CD4-positive, alpha-beta T cell treated with Interleukin-6 for 4 hours (primary cell): ENCODE data around the gene PLD2.
"Not testable (repeated sequence)": the region's sequence is repeated elsewhere in the genome, so short reads cannot be mapped to it uniquely, and the experiment has no call there.

ENCODE experiments used
- DNase-seq: peaks from one replicate; pipeline ENCODE4 v3.0.0-alpha.2; 2020; ENCODE audit warnings: mixed read lengths

The PLD2 gene

DNA sequence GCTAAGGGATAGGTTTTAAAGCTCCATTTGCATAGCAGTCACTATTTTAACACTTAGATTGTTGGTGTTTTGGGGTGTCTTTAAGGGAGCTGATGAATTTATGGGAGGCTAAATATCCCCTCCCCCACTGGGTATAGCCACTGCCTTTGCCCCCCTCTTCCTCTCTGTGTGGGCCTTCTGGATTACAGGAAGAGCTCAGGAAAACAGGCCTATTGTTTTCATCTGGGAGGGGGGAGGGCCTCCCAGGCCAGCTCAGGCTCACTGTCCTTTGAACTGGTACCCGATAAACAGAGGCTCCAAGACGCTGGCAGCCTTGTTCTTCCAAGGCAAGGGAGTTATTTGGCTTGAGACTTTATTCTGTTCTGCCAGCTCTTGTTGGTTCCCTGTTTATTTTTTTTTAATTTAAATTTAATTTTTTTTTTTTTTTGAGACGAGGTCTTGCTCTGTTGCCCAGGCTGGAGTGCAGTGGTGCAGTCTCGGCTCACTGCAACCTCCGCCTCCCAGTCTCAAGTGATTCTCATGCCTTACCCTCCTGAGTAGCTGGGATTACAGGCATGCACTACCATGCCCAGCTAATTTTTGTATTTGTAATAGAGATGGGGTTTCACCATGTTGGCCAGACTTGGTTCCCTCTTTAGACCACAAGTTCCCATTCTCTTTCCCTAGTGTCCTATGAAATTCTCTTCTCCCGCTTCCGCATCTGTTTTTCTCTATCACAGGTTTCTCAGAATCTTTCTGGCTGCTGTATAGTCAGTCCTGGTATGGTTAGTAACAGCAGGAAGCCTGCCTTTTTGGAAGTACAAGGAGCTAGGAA is 51.3 kb downstream of the PLD2 start:
- DNase-seq, result no peak

GRCh38 chr17:4858882-4859260 is 51.9 kb downstream of the PLD2 start:
- DNase-seq, result no peak

GRCh38 chr17:4859816-4860625 is 53.1 kb downstream of the PLD2 start:
- DNase-seq, result no peak

DNA sequence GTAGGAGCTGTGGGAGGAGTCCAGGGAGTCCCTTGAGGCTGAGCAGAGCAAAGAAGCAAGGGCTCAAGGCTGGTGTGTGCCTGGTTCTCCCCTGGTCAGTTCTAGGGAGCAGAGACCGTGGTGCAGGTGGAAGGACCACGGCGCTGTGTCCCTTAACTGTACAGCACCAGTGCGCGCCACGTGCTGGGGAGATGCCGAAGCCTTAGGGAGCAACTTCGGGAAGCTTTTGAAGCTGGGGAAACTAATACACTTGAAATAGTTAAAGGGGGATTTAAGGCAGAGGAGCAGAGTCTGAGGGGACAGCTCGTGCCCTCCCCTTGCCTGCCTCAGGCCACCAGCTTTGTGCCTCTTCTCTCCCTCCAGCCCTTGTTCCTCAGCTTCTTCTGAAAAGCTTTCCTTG is 53.7 kb downstream of the PLD2 start:
- DNase-seq, result no peak

DNA sequence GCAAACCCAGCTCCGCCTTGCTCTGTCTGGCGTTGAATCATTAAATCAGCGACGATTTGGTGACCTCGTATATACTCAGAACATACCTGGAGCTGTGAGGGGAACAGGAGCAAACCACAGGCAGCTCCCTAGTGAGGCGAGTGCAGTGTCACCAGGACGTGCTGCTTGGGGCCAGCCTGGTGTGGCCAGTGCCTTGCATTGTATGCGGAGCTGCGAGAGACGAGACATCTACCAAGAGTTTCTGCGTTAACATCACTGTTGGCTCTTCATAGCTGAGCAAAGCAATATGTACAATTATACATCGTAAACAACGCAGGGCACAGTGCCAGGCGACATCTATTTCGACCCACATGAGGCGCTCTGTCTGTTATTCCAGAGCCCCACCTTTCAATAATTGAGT is 54.1 kb downstream of the PLD2 start:
- no peak for DNase-seq

GRCh38 chr17:4862720-4863119 is 55.8 kb downstream of the PLD2 start:
- no peak for DNase-seq

DNA sequence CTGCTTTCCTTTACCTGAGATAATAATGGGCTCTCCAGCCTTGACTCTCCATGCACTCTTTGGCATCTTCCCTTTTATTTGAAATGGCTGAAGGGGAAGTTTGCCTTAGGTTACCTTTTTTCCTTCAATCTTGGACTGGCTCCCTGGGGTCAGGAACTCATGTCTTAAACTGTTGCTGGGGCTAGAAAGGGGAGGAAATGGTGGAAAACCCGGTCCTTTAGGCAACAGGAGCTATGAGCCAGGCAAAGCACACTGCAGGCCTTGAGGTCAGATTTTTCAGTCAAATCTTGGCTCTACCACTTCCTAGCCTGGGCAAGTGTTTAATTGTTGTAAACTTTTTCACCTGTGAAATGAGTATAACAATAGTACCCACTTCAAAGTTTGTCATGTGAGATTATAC is 56.4 kb downstream of the PLD2 start:
- no peak for DNase-seq

DNA sequence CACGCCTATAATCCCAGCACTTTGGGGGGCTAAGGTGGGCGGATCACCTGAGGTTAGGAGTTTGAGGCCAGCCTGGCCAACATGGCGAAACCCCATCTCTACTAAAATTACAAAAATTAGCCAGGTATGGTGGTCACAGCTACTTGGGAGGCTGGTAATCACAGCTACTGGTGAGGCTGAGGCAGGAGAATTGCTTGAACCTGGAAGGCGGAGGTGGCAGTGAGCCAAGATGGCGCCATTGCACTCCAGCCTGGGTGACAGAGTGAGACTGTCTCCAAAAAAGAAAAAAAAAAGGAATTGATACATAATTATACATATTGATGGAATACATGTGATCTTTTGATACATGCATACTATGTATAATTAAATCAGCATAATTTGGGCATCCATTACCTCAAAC is 60.6 kb downstream of the PLD2 start:
- not testable (repeated sequence) for DNase-seq

- DNase-seq, result not testable (repeated sequence)
These were observed 62.4 kb downstream of the PLD2 start for GRCh38 chr17:4869058-4869998.

DNA sequence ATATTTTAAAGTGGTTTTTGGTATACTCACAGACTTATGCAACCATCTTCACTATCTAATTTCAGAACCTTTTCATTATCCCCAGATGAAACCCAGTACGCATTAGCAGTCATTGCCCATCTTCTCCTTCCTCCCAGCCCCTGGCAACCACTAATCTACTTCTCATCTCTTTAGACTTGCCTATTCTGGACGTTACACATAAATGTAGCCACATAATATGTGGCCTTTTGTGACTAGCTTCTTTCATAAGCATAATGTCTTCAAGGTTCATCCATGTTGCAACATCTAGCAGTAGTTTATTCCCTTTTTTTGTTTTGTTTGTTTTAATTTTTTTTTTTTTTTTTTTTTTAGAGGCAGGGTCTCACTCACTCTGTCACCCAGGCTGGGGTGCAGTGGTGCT is 63.9 kb downstream of the PLD2 start:
- no peak for DNase-seq

- DNase-seq, result no peak
These were observed 65.8 kb downstream of the PLD2 start for GRCh38 chr17:4872786-4873185.
